ENCODE measurements around the gene SGCA.

DNA sequence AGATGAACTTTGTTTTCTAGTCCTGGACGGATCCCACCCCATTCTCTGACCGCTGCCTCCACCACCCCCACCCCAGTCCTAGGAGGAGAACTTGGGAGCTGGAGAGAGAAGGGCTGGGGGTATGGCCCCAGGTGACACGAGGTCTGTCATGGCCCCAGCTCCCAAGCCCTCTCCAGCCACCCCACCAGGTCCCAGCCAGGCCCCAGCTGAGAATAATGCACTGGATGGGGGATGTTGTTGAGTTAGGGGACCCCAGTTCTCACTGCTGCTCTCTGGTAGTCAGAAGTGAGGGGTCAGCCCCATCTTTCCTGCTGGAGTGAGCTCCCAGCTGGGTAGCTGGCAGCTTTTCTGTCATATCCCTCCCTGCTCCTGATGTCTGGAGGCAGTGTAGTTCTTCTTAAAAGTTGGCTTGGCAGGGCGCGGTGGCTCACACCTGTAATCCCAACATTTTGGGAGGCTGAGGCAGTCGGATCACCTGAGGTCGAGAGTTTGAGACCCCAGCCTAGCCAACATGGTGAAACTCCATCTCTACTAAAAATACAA is 40.2 kb downstream of the SGCA start:
- TF ChIP-seq, protein P1, sequence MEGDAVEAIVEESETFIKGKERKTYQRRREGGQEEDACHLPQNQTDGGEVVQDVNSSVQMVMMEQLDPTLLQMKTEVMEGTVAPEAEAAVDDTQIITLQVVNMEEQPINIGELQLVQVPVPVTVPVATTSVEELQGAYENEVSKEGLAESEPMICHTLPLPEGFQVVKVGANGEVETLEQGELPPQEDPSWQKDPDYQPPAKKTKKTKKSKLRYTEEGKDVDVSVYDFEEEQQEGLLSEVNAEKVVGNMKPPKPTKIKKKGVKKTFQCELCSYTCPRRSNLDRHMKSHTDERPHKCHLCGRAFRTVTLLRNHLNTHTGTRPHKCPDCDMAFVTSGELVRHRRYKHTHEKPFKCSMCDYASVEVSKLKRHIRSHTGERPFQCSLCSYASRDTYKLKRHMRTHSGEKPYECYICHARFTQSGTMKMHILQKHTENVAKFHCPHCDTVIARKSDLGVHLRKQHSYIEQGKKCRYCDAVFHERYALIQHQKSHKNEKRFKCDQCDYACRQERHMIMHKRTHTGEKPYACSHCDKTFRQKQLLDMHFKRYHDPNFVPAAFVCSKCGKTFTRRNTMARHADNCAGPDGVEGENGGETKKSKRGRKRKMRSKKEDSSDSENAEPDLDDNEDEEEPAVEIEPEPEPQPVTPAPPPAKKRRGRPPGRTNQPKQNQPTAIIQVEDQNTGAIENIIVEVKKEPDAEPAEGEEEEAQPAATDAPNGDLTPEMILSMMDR (conservative IDR thresholded peaks at IDR 0.05; ENCODE audit: low read depth in 2 of 2): no peak
- TF ChIP-seq EZH2phosphoT487 (IDR thresholded peaks at IDR 0.05; ENCODE audit: unreplicated experiment) (no peak), EZH2 (IDR thresholded peaks at IDR 0.05; ENCODE audit: low read depth, unreplicated experiment) (no peak)
- TF ChIP-seq, protein P2, sequence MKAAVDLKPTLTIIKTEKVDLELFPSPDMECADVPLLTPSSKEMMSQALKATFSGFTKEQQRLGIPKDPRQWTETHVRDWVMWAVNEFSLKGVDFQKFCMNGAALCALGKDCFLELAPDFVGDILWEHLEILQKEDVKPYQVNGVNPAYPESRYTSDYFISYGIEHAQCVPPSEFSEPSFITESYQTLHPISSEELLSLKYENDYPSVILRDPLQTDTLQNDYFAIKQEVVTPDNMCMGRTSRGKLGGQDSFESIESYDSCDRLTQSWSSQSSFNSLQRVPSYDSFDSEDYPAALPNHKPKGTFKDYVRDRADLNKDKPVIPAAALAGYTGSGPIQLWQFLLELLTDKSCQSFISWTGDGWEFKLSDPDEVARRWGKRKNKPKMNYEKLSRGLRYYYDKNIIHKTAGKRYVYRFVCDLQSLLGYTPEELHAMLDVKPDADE (IDR thresholded peaks at IDR 0.05): no peak
- TF ChIP-seq, protein P3, sequence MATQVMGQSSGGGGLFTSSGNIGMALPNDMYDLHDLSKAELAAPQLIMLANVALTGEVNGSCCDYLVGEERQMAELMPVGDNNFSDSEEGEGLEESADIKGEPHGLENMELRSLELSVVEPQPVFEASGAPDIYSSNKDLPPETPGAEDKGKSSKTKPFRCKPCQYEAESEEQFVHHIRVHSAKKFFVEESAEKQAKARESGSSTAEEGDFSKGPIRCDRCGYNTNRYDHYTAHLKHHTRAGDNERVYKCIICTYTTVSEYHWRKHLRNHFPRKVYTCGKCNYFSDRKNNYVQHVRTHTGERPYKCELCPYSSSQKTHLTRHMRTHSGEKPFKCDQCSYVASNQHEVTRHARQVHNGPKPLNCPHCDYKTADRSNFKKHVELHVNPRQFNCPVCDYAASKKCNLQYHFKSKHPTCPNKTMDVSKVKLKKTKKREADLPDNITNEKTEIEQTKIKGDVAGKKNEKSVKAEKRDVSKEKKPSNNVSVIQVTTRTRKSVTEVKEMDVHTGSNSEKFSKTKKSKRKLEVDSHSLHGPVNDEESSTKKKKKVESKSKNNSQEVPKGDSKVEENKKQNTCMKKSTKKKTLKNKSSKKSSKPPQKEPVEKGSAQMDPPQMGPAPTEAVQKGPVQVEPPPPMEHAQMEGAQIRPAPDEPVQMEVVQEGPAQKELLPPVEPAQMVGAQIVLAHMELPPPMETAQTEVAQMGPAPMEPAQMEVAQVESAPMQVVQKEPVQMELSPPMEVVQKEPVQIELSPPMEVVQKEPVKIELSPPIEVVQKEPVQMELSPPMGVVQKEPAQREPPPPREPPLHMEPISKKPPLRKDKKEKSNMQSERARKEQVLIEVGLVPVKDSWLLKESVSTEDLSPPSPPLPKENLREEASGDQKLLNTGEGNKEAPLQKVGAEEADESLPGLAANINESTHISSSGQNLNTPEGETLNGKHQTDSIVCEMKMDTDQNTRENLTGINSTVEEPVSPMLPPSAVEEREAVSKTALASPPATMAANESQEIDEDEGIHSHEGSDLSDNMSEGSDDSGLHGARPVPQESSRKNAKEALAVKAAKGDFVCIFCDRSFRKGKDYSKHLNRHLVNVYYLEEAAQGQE (IDR thresholded peaks at IDR 0.05; ENCODE audit: unreplicated experiment): no peak
- TF ChIP-seq, protein P4, sequence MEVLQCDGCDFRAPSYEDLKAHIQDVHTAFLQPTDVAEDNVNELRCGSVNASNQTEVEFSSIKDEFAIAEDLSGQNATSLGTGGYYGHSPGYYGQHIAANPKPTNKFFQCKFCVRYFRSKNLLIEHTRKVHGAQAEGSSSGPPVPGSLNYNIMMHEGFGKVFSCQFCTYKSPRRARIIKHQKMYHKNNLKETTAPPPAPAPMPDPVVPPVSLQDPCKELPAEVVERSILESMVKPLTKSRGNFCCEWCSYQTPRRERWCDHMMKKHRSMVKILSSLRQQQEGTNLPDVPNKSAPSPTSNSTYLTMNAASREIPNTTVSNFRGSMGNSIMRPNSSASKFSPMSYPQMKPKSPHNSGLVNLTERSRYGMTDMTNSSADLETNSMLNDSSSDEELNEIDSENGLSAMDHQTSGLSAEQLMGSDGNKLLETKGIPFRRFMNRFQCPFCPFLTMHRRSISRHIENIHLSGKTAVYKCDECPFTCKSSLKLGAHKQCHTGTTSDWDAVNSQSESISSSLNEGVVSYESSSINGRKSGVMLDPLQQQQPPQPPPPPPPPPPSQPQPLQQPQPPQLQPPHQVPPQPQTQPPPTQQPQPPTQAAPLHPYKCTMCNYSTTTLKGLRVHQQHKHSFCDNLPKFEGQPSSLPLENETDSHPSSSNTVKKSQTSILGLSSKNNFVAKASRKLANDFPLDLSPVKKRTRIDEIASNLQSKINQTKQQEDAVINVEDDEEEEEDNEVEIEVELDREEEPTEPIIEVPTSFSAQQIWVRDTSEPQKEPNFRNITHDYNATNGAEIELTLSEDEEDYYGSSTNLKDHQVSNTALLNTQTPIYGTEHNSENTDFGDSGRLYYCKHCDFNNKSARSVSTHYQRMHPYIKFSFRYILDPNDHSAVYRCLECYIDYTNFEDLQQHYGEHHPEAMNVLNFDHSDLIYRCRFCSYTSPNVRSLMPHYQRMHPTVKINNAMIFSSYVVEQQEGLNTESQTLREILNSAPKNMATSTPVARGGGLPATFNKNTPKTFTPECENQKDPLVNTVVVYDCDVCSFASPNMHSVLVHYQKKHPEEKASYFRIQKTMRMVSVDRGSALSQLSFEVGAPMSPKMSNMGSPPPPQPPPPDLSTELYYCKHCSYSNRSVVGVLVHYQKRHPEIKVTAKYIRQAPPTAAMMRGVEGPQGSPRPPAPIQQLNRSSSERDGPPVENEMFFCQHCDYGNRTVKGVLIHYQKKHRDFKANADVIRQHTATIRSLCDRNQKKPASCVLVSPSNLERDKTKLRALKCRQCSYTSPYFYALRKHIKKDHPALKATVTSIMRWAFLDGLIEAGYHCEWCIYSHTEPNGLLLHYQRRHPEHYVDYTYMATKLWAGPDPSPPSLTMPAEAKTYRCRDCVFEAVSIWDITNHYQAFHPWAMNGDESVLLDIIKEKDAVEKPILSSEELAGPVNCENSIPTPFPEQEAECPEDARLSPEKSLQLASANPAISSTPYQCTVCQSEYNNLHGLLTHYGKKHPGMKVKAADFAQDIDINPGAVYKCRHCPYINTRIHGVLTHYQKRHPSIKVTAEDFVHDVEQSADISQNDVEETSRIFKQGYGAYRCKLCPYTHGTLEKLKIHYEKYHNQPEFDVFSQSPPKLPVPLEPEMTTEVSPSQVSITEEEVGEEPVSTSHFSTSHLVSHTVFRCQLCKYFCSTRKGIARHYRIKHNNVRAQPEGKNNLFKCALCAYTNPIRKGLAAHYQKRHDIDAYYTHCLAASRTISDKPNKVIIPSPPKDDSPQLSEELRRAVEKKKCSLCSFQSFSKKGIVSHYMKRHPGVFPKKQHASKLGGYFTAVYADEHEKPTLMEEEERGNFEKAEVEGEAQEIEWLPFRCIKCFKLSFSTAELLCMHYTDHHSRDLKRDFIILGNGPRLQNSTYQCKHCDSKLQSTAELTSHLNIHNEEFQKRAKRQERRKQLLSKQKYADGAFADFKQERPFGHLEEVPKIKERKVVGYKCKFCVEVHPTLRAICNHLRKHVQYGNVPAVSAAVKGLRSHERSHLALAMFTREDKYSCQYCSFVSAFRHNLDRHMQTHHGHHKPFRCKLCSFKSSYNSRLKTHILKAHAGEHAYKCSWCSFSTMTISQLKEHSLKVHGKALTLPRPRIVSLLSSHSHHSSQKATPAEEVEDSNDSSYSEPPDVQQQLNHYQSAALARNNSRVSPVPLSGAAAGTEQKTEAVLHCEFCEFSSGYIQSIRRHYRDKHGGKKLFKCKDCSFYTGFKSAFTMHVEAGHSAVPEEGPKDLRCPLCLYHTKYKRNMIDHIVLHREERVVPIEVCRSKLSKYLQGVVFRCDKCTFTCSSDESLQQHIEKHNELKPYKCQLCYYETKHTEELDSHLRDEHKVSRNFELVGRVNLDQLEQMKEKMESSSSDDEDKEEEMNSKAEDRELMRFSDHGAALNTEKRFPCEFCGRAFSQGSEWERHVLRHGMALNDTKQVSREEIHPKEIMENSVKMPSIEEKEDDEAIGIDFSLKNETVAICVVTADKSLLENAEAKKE (CRISPR knock-in tag; IDR thresholded peaks at IDR 0.05): no peak

Measured in GM23338 (cell line).